HL-60 (cell line): Measurements from ENCODE around the gene FRAS1.
"Not testable (repeated sequence)": the region's sequence is repeated elsewhere in the genome, so short reads cannot be mapped to it uniquely, and the experiment has no call there.

ENCODE experiments used
- DNase-seq, 2 experiments: peaks; one replicate each; pipeline ENCODE4 v3.0.0-alpha.2; 2010 to 2020; ENCODE audit warnings: low read depth in 1 of 2, low spot score in 1 of 2
- H3K27ac ChIP-seq: fragments of 250-450 bp; sonication (Bioruptor Pico); replicated peaks from 2 replicates; pipeline ENCODE4 v1.5.1; 2020; ENCODE audit warnings: mild to moderate bottlenecking, moderate library complexity
- H3K27me3 ChIP-seq: fragments of 250-450 bp; sonication (Bioruptor Pico); 2 replicates; pipeline ENCODE4 v1.5.1; 2021; ENCODE audit warnings: mild to moderate bottlenecking, moderate library complexity; ENCODE audit not compliant: insufficient read depth, poor library complexity, severe bottlenecking
- H3K4me3 ChIP-seq: replicated peaks from 2 replicates; pipeline ENCODE4 v1.5.1; 2011; ENCODE audit warnings: mild to moderate bottlenecking, control low read depth, low read length; ENCODE audit not compliant: insufficient read depth
- GABPA ChIP-seq: IDR thresholded peaks from 2 replicates; pipeline ENCODE4 v1.6.1; 2012; ENCODE audit warnings: low read depth
- POLR2AphosphoS5 ChIP-seq: IDR thresholded peaks from 2 replicates; pipeline ENCODE4 v1.6.1; 2012; ENCODE audit warnings: low read depth
- SPI1 ChIP-seq: IDR thresholded peaks from 2 replicates; pipeline ENCODE4 v1.6.1; 2012; ENCODE audit warnings: low read depth, mild to moderate bottlenecking, borderline replicate concordance
- TF ChIP-seq, protein P1 (sequence below): IDR thresholded peaks from one replicate; pipeline ENCODE4 v1.5.1; 2011; ENCODE audit warnings: low read length, control low read depth, inconsistent platforms; ENCODE audit not compliant: insufficient read depth
- TF ChIP-seq, protein P2 (sequence below): IDR thresholded peaks from 2 replicates; pipeline ENCODE4 v1.6.1; 2012; ENCODE audit warnings: low read depth; ENCODE audit not compliant: insufficient replicate concordance

Gene FRAS1

DNA sequence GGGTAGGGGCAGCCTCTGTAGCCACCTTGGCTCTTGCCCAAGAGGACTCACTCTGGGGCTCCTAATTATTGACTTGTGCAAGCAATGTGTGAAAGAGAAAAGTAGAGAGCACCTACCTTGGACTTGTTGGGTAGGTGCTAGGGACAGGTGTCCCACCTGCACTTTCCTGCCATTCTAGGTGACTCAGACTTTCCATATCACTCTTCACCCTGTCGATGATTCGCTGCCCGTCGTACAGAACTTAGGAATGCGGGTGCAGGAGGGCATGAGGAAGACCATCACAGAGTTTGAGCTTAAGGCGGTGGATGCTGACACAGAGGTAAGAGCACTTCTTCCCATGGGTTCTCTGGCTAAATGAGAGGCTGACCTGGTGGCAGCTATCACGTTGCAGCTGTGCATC lies 407.1 kb downstream of the FRAS1 start:
- DNase-seq = no peak
- TF ChIP-seq SPI1 (no peak), POLR2AphosphoS5 (no peak), GABPA (no peak)
- TF ChIP-seq, protein P1, sequence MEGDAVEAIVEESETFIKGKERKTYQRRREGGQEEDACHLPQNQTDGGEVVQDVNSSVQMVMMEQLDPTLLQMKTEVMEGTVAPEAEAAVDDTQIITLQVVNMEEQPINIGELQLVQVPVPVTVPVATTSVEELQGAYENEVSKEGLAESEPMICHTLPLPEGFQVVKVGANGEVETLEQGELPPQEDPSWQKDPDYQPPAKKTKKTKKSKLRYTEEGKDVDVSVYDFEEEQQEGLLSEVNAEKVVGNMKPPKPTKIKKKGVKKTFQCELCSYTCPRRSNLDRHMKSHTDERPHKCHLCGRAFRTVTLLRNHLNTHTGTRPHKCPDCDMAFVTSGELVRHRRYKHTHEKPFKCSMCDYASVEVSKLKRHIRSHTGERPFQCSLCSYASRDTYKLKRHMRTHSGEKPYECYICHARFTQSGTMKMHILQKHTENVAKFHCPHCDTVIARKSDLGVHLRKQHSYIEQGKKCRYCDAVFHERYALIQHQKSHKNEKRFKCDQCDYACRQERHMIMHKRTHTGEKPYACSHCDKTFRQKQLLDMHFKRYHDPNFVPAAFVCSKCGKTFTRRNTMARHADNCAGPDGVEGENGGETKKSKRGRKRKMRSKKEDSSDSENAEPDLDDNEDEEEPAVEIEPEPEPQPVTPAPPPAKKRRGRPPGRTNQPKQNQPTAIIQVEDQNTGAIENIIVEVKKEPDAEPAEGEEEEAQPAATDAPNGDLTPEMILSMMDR = no peak
- TF ChIP-seq, protein P2, sequence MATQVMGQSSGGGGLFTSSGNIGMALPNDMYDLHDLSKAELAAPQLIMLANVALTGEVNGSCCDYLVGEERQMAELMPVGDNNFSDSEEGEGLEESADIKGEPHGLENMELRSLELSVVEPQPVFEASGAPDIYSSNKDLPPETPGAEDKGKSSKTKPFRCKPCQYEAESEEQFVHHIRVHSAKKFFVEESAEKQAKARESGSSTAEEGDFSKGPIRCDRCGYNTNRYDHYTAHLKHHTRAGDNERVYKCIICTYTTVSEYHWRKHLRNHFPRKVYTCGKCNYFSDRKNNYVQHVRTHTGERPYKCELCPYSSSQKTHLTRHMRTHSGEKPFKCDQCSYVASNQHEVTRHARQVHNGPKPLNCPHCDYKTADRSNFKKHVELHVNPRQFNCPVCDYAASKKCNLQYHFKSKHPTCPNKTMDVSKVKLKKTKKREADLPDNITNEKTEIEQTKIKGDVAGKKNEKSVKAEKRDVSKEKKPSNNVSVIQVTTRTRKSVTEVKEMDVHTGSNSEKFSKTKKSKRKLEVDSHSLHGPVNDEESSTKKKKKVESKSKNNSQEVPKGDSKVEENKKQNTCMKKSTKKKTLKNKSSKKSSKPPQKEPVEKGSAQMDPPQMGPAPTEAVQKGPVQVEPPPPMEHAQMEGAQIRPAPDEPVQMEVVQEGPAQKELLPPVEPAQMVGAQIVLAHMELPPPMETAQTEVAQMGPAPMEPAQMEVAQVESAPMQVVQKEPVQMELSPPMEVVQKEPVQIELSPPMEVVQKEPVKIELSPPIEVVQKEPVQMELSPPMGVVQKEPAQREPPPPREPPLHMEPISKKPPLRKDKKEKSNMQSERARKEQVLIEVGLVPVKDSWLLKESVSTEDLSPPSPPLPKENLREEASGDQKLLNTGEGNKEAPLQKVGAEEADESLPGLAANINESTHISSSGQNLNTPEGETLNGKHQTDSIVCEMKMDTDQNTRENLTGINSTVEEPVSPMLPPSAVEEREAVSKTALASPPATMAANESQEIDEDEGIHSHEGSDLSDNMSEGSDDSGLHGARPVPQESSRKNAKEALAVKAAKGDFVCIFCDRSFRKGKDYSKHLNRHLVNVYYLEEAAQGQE = no peak
- Histone ChIP-seq H3K4me3 (no peak overlapping the region), H3K27me3 (peaks cover 3% of the 10 kb centered on the region), H3K27ac (no peak overlapping the region)

DNA sequence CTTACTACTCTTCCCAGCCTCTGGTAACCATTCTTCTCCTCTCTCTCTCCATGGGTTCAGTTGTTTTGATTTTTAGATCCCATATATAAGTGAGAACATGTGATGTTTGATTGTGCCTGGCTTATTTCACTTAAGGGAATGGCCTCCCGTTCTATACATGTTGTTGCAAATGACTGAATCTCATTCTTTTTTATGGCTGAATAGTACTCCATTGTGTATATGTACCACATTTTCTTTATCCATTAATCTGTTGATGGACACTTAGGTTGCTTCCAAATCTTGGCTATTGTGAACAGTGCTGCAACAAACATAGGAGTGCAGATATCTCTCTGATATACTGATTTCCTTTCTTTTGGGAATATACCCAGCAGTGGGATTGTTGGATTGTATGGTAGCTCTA lies 410.1 kb downstream of the FRAS1 start:
- DNase-seq, H3K4me3 ChIP-seq, H3K27me3 ChIP-seq, H3K27ac ChIP-seq: not testable (repeated sequence)

DNA sequence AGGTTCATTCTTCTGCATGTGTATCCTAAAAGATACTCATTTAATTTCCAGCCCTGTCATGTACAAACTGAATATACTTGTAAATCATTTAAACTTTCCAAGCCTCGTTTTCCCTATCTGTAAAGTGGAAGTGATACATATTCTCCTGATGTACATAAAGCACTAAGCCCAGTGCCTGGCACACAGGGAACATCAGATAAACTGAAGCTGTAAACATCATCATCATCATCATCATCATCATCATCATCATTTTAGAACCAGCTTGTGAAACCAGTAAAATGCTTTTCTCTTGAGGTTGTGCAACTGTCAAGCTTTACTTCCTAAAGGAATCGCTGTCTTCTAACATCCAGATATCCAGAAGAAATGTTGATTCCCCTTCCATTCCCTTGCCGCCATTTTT lies 411.1 kb downstream of the FRAS1 start:
- TF ChIP-seq, protein P2 = no peak
- TF ChIP-seq POLR2AphosphoS5 (no peak), GABPA (no peak), SPI1 (no peak)
- TF ChIP-seq, protein P1 = no peak

DNA sequence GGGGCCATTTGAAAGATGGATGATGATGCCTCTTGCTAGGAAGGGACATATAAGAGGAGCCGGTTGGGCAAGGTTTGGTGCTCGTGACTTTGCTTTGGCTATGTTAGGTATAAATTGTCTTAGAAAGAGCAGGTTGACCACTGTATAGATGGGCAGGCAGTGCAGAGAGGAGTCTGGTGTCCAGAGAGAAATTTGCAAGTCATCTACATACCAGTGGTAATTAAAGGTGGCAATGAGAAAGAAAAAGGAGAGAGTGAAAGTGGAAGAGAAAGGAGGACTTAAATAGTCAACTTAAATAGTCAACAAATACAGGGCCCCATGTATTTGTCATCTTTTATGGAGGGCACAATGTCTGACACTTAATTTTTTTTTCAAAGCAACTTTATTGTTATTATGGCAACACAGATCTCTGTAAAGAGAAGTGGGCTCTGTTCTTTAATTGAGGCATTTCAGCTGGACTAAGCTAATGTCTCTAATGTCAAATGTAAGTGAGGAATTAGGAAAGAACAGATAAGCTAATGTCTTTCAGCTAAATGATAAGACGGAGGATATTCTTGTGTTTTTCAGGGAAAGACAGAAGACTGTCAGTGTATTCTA lies 419.1 kb downstream of the FRAS1 start:
- no peak for TF ChIP-seq GABPA
- TF ChIP-seq, protein P1 = no peak
- TF ChIP-seq, protein P2 = no peak
- no peak for TF ChIP-seq POLR2AphosphoS5
- no peak for TF ChIP-seq SPI1
- H3K4me3 ChIP-seq = no peak overlapping the region
- no peak overlapping the region for H3K27ac ChIP-seq
- no peak for DNase-seq
- H3K27me3 ChIP-seq = no peaks in the 10 kb centered on the region

More for the DNA sequence above, 411.1 kb downstream of the FRAS1 start:
- no peak overlapping the region for H3K4me3 ChIP-seq
- H3K27me3 ChIP-seq = peaks cover 3% of the 10 kb centered on the region
- H3K27ac ChIP-seq = no peak overlapping the region
- no peak for DNase-seq
